Muscle of leg (tissue), 11 donors: Measurements from ENCODE around the gene ADAMTS14. TPM values are rescaled to one million over a fixed set of nuclear protein-coding genes. Genes with fewer than 3 reads are reported as not detected.

Experiments
- DNase-seq: peaks from one replicate; pipeline ENCODE4 v3.0.0; 2013
- H3K27ac ChIP-seq: one replicate; pipeline ENCODE4 v1.5.1; 2013; ENCODE audit warnings: mild to moderate bottlenecking, low read length, control low read depth
- H3K27me3 ChIP-seq: one replicate; pipeline ENCODE4 v1.6.1; 2013; ENCODE audit warnings: low read length; ENCODE audit not compliant: control insufficient read depth, insufficient read depth
- H3K36me3 ChIP-seq: one replicate; pipeline ENCODE4 v1.6.1; 2013; ENCODE audit warnings: low read length; ENCODE audit not compliant: control insufficient read depth, insufficient read depth
- H3K4me1 ChIP-seq: one replicate; pipeline ENCODE4 v1.6.1; 2013; ENCODE audit warnings: low read length; ENCODE audit not compliant: control insufficient read depth, insufficient read depth
- H3K4me3 ChIP-seq: one replicate; pipeline ENCODE4 v1.5.1; 2013; ENCODE audit warnings: low read length, control low read depth
- H3K9me3 ChIP-seq: replicated peaks from 2 replicates; pipeline ENCODE4 v1.6.1; 2013; ENCODE audit warnings: low read depth, low read length; ENCODE audit not compliant: control insufficient read depth
- WGBS: methylation state at CpG from one replicate; pipeline ENCODE4 v1.1.5; 2013; ENCODE audit warnings: missing lambda C conversion rate; ENCODE audit not compliant: insufficient coverage; 5-methylcytosine and 5-hydroxymethylcytosine counted together
- polyA plus RNA-seq, 8 donors: library from polyadenylated mRNA; unstranded; fragments of 120-200 nt; gene quantifications; one replicate each; pipeline versions ENCODE4 v1.2.1 to v1.2.3, GENCODE V29; 2013; ENCODE audit warnings: inconsistent platforms in 1 of 8, low replicate concordance in 1 of 8; ENCODE audit not compliant: insufficient read length in 8 of 8, insufficient read depth in 1 of 8
- total RNA-seq: library from RNA; stranded (reverse); fragments of 120-200 nt; gene quantifications from one replicate; pipeline ENCODE4 v1.2.4, GENCODE V29; 2013

Gene ADAMTS14
- total and polyA plus RNA-seq, 9 donors: 12.5 to 30.0 (median 20.0) TPM

- Histone ChIP-seq H3K27ac (no peak overlapping the region), H3K36me3 (no peaks in the 10 kb centered on the region), H3K4me3 (no peak overlapping the region), H3K9me3 (no peaks in the 10 kb centered on the region), H3K4me1 (peaks cover 33% of the 10 kb centered on the region), H3K27me3 (no peaks in the 10 kb centered on the region)
- DNase-seq: no peak
- WGBS: 59% methylated on average over 7 of the region's 11 CpGs
Measured at GRCh38 chr10:70782746-70783680, 110.7 kb downstream of the ADAMTS14 start.

- peaks cover 25% of the 10 kb centered on the region for H3K4me1 ChIP-seq
- no CpG with 5 or more reads among the region's 5 CpGs for WGBS
- no peak overlapping the region for H3K27ac ChIP-seq
- peak; percentile 45 for DNase-seq
- H3K9me3 ChIP-seq: no peaks in the 10 kb centered on the region
- H3K36me3 ChIP-seq: no peaks in the 10 kb centered on the region
- H3K4me3 ChIP-seq: no peak overlapping the region
- H3K27me3 ChIP-seq: no peaks in the 10 kb centered on the region
Measured at GRCh38 chr10:70784016-70784415, 111.7 kb downstream of the ADAMTS14 start.

- 40% methylated on average over 1 of the region's 2 CpGs for WGBS
- Histone ChIP-seq H3K4me3 (no peak overlapping the region), H3K9me3 (no peaks in the 10 kb centered on the region), H3K27me3 (no peaks in the 10 kb centered on the region), H3K4me1 (peaks cover 20% of the 10 kb centered on the region), H3K27ac (no peak overlapping the region), H3K36me3 (no peaks in the 10 kb centered on the region)
- no peak for DNase-seq
Measured at GRCh38 chr10:70784471-70784870, 112.2 kb downstream of the ADAMTS14 start.

- Histone ChIP-seq H3K36me3 (no peaks in the 10 kb centered on the region), H3K9me3 (no peaks in the 10 kb centered on the region), H3K4me3 (no peak within 1 kb of the TSS), H3K4me1 (peaks cover 14% of the 10 kb centered on the region), H3K27me3 (no peaks in the 10 kb centered on the region), H3K27ac (no peak within 1 kb of the TSS)
- 57% methylated on average over 1 of the region's 4 CpGs for WGBS
- DNase-seq: no peak
Measured at GRCh38 chr10:70785190-70785589, 112.9 kb downstream of the ADAMTS14 start, which contains the start of gene TBATA. TBATA (minus strand) TSS chr10:70785377; CDS start chr10:70783379, 1,998 bp downstream.

GRCh38 chr10:70786799-70787415, 114.6 kb downstream of the ADAMTS14 start:
- DNase-seq: no peak
- Histone ChIP-seq H3K9me3 (no peaks in the 10 kb centered on the region), H3K27me3 (no peaks in the 10 kb centered on the region), H3K27ac (no peak overlapping the region), H3K36me3 (no peaks in the 10 kb centered on the region), H3K4me3 (no peak overlapping the region), H3K4me1 (peaks cover 13% of the 10 kb centered on the region)
- WGBS: no CpG with 5 or more reads among the region's 5 CpGs

GRCh38 chr10:70791386-70792039, 119.2 kb downstream of the ADAMTS14 start:
- Histone ChIP-seq H3K27me3 (no peaks in the 10 kb centered on the region), H3K9me3 (no peaks in the 10 kb centered on the region), H3K4me3 (no peak overlapping the region), H3K36me3 (no peaks in the 10 kb centered on the region), H3K4me1 (no peaks in the 10 kb centered on the region), H3K27ac (no peak overlapping the region)
- WGBS: 33% methylated on average over 2 of the region's 5 CpGs
- no peak for DNase-seq

GRCh38 chr10:70795613-70796012, 123.3 kb downstream of the ADAMTS14 start:
- H3K4me1 ChIP-seq: no peaks in the 10 kb centered on the region
- 80% methylated on average over 1 of the region's 1 CpG for WGBS
- no peak for DNase-seq
- peaks cover 6% of the 10 kb centered on the region for H3K27me3 ChIP-seq
- H3K36me3 ChIP-seq: no peaks in the 10 kb centered on the region
- no peaks in the 10 kb centered on the region for H3K9me3 ChIP-seq
- H3K27ac ChIP-seq: no peak overlapping the region
- no peak overlapping the region for H3K4me3 ChIP-seq

- Histone ChIP-seq H3K27ac (no peak overlapping the region), H3K27me3 (peaks cover 6% of the 10 kb centered on the region), H3K9me3 (no peaks in the 10 kb centered on the region), H3K4me3 (no peak overlapping the region), H3K36me3 (no peaks in the 10 kb centered on the region), H3K4me1 (no peaks in the 10 kb centered on the region)
- no CpG with 5 or more reads among the region's 7 CpGs for WGBS
- no peak for DNase-seq
Measured at GRCh38 chr10:70797840-70798239, 125.5 kb downstream of the ADAMTS14 start.

- no peak overlapping the region for H3K4me3 ChIP-seq
- H3K36me3 ChIP-seq: no peaks in the 10 kb centered on the region
- 73% methylated on average over 2 of the region's 5 CpGs for WGBS
- H3K27me3 ChIP-seq: peaks cover 6% of the 10 kb centered on the region
- no peaks in the 10 kb centered on the region for H3K4me1 ChIP-seq
- no peaks in the 10 kb centered on the region for H3K9me3 ChIP-seq
- no peak for DNase-seq
- H3K27ac ChIP-seq: no peak overlapping the region
Measured at GRCh38 chr10:70799124-70799523, 126.8 kb downstream of the ADAMTS14 start.

- Histone ChIP-seq H3K27me3 (peaks cover 6% of the 10 kb centered on the region), H3K36me3 (no peaks in the 10 kb centered on the region), H3K4me3 (no peak overlapping the region), H3K27ac (no peak overlapping the region), H3K9me3 (no peaks in the 10 kb centered on the region), H3K4me1 (no peaks in the 10 kb centered on the region)
- no CpG with 5 or more reads among the region's 1 CpG for WGBS
- DNase-seq: no peak
Measured at GRCh38 chr10:70801854-70802253, 129.5 kb downstream of the ADAMTS14 start.
